CD1c-positive myeloid dendritic cell (primary cell): ENCODE measurements around the gene FAM174A.

ENCODE experiments used
- DNase-seq: peaks from one replicate; pipeline ENCODE4 v3.0.0-alpha.2; 2016; ENCODE audit errors: extremely low spot score

FAM174A gene

DNA sequence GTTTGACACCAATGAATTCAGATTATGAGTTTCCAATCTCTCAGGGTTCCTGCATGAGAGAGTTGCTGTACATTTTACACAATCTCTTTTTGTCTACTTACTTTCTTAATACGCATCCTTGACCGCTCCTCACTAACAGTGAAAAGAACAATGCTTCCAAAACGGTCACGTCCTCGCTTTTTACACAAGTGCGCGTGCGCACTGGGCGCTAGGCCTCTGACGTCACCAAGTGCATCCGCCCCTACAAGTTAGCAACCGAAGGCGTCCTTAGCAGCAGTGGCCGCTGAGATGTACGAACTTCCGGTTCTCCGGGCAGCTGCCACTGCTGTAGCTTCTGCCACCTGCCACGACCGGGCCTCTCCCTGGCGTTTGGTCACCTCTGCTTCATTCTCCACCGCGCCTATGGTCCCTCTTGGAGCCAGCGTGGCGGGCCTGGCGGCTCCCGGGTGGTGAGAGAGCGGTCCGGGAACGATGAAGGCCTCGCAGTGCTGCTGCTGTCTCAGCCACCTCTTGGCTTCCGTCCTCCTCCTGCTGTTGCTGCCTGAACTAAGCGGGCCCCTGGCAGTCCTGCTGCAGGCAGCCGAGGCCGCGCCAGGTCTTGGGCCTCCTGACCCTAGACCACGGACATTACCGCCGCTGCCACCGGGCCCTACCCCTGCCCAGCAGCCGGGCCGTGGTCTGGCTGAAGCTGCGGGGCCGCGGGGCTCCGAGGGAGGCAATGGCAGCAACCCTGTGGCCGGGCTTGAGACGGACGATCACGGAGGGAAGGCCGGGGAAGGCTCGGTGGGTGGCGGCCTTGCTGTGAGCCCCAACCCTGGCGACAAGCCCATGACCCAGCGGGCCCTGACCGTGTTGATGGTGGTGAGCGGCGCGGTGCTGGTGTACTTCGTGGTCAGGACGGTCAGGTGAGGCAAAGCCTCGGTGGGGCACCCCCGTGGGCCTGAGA, at the start of gene FAM174A:
TSS of gene FAM174A (plus strand) at position 315 of the 946 bp plus-strand sequence. CDS start at position 472, 157 bp downstream.
- peak; percentile 99 for DNase-seq

GRCh38 chr5:100493996-100494395, 41.2 kb upstream of the FAM174A start:
- DNase-seq, result no peak

- no peak for DNase-seq
Observed at GRCh38 chr5:100496296-100496695, 38.9 kb upstream of the FAM174A start.

DNA sequence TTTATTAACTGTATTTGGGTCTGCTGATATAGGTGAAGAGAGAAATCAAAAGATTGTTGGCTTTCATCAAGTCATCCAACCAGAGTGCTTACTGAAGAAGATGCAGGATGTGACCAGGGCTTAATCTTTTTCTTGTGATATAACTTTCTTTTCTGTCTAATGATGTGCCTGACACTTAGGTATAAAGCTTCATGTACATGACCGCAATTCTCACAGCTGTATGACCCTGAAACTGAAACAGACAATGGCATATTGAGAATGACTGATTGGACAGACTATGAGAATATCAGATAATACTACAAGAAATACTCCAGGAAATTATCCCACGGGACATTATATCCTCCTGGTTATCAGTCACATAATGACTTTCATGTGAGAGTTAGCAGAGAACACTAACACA, 32.5 kb upstream of the FAM174A start:
- no peak for DNase-seq

GRCh38 chr5:100505984-100506670, 29.0 kb upstream of the FAM174A start:
- DNase-seq, result peak; percentile 3

GRCh38 chr5:100516285-100516684, 18.9 kb upstream of the FAM174A start:
- no peak for DNase-seq

DNA sequence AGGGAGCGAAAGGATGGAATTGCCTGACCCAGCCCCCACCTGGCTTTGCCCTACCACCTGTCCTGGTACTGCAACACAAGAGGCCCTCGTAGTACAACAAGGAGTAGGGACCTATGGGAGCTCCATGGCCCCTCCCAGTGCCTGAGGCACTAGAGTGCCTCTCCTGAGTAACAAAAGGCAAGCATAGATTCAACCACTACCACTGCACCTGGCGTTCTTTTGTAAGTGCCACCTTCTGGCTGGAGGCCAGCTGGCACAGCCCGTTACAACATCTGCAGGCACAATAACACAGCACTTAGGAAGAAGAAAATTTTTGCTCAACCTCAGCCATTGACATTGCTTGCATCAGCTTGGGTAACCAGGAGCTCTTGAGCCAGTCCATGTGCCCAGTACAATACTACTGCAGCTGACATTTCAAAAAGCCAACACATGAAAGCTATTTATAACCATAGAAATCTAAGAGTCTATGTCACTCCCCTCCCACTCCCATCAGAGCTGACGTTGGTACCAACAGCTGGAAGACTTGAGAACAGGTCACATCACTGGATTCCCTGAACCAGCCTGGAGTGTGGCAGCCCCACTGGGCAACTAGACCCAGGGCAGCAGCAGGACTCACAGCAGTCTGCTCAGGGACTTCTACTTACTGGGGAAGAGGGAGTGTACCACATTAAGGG, 17.7 kb upstream of the FAM174A start:
- DNase-seq, result no peak

DNA sequence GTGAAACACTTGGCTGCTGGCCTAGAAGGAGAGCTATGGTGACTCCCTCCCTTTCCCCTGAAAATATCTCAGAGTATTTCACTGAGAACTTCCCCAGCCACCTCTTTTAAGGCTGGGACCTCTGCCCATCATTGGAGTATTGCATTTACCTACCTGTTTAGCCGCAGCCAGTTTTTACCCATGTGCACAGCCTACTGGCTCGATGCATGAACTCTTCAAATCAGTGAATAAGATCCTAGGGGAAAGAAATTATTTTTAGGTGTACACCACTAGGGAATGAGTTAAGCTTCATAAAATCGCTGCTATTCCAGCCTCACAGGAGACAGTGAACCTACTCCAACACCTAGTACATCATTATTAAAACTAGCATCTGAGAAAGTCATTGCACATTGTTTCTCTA, 16.8 kb upstream of the FAM174A start:
- DNase-seq, result no peak

- DNase-seq, result no peak
Observed at GRCh38 chr5:100519075-100519474, 16.1 kb upstream of the FAM174A start.

DNA sequence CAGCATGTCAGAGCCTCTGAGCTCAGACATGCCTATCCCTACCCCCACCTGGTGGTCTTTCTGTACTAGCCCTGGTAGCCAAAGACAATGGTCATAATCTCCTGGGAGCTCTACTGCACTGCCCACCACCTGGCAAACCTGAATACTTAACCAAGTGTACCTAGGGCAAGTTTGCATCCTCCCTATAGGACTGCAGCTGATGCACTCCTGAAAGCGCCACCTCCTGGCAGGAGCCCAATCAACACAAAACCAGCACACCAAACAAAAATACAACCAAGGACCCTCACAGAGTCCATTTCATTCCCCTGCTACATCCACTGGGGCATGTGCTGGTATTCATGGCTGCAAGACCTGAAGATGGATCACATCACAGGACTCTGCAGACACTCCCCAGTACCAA, 14.8 kb upstream of the FAM174A start:
- no peak for DNase-seq

DNA sequence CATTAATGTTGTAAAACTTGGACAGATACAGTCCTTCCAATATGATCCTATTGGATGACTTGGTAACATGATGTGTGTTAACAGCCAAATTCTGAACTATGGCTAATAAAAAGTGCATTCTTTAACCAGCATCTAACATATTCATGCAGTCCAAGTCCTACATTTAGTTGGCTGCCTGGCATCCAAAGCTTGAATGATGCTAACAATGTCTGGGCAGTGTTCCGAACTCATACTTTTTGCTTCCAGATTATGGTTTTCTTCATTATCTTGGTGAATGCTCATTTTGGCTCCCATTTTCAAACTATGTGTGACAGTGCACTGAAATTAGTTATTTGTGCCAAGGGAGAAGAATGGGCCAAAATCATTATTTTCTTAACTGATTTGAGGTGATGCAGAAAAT, 2.8 kb downstream of the FAM174A start:
- no peak for DNase-seq

- DNase-seq, result no peak
Observed at GRCh38 chr5:100539519-100539918, 4.3 kb downstream of the FAM174A start.

DNA sequence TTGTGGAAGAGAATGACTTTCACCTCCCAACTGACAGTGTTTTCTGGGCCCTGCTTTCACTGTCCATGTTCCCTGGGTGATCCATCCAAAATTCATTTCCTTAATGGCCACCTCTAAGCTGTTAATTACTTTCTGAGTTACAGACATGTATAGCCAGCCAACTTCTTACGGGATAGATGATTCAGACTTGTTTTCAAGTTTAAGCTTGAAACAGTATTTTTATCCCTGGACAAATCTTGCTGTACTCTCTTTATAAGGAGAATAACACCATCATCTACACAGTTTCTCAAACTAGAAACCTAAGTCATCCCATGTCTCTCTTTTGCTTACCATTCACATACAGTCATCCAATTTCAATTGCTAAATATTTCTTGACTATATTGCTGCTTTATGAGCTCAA, 6.9 kb downstream of the FAM174A start:
- DNase-seq, result no peak

GRCh38 chr5:100546001-100546400, 10.8 kb downstream of the FAM174A start:
- no peak for DNase-seq

- DNase-seq, result no peak
Observed at GRCh38 chr5:100550531-100551051, 15.4 kb downstream of the FAM174A start.

DNA sequence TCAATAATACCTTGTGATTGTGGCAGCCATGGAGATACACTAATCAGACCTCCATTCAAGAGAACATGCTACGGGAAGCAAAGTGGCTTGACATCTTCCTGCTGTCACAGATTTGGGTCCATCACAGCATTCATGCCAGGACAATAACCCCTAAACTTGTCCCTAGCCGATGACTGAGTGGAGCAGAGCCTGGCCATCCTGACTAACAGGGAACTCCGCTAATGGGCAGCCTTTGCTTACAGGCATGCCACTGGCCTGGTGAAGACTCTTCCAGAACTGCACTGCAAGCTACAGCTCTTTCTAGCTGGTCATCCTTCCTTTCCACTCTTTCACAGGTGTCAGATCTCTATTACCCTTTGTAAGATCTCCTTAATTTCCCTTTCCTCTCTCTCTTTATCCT, 16.0 kb downstream of the FAM174A start:
- no peak for DNase-seq

GRCh38 chr5:100553209-100553608, 18.0 kb downstream of the FAM174A start:
- no peak for DNase-seq

DNA sequence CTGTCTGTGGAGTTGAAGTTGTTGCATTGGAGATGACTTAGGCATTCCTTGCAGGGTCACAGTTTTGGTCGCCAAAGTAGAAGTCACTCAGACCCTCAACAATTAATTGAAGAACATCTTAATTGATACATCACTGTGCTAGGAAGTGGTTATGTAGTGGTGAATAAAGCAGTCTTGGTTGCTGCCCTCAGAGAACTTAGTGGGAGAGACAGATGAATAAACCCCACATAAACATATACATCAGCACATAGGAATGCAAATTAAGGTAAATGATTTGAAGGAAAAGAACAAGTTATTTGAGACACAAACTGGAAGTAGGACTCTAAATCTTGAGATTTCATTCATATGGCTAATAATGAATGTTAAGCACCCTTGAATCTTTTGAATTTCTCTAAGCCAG, 25.7 kb downstream of the FAM174A start:
- DNase-seq, result no peak

- DNase-seq, result no peak
Observed at GRCh38 chr5:100562821-100563220, 27.6 kb downstream of the FAM174A start.

DNA sequence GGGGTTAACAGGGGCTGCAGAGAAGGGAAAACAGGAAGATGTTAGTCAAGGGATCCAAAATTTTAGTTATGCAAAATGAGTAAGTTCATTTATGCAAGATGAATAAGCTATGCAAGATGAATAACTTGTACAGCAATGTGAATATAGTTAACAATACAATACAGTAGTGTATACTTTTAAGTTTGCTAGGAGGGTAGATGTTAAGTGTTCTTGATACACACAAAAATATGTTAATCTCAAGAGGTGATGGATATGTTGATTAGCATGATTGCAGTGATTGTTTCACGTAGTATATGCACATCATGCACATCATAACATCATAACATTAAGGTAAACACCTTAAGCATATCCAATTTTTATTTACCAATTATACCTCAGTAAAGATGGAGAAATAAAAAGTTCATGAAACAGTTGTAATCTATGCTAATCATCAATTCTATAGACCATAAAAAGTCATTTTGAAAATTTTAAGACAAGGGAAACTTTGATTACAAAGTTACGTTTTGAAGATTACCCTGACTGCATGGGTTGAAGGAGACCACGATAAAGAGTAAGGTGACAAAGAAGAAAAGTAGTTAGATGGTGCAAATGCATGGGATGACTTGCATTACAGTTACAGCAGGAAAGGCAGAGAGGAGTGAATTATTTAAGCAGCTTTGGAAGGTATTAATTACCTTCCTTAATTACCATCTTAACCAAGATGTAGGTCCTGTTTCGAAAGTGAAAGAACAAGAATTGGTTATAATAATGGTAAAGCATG, 31.4 kb downstream of the FAM174A start:
- no peak for DNase-seq

GRCh38 chr5:100574716-100575115, 39.5 kb downstream of the FAM174A start:
- no peak for DNase-seq
